Thyroid gland (tissue), 4 donors: Measurements from ENCODE around the gene MYPN.

Source experiments
- CTCF ChIP-seq, 6 experiments: fragments of 200-600 bp in 3 of 6; fragments of 450-650 bp in 3 of 6; sonication (generic) in 3 of 6; IDR thresholded peaks; one replicate each; pipeline ENCODE4 v1.5.1; 2016 to 2019; ENCODE audit warnings: antibody characterized with exemption in 6 of 6, mild to moderate bottlenecking in 2 of 6, inconsistent platforms in 1 of 6, moderate library complexity in 1 of 6
- POLR2A ChIP-seq, 2 donors: fragments of 450-650 bp; IDR thresholded peaks; one replicate each; pipeline ENCODE4 v1.6.1; 2017; ENCODE audit warnings: antibody characterized with exemption in 2 of 2, mild to moderate bottlenecking in 2 of 2, moderate library complexity in 1 of 2

DNA sequence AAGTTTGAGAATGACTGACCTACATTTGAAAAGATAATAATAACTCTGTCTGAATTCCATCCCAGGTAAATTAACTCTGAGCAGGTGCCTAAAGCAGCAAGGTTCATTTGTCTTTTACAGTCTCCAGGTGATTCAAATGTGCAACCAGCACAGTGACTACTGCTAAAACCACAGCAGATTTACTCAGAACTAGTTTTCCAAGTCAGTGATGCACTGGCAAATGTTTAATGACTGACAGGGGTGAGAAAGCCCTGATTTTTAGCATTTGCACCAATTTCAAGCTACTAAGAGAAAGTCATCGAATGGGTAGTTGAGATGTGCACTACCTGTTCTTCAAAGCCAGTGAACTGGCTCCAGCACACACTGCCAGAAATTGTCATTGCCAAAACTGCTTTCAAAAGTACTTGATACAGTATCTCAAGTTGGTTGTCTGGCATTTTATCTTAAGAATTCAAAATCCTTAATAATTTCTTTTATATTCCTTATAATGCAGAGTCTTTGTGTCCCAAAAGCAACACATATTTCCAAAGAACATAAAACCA is 62.3 kb downstream of the MYPN start:
- TF ChIP-seq CTCF (IDR thresholded peaks at IDR 0.05), result no peak
- TF ChIP-seq POLR2A (IDR thresholded peaks at IDR 0.05), result no peak
